Inferior parietal cortex (tissue), 1 donor: ENCODE measurements around the gene STK16.
A peak's percentile ranks its signal among the peaks of the same experiment; 100 is the strongest.
"Not testable (repeated sequence)": the region's sequence is repeated elsewhere in the genome, so short reads cannot be mapped to it uniquely, and the experiment has no call there.

Experiments
- DNase-seq: peaks from one replicate; pipeline ENCODE4 v3.0.0-alpha.2; 2016; ENCODE audit errors: extremely low spot score

STK16 gene

GRCh38 chr2:219245148-219245898 lies at the start of gene STK16, which contains the start of gene GLB1L:
STK16 (plus strand) TSS chr2:219245479; CDS start chr2:219246000, 521 bp downstream.
GLB1L (minus strand) TSS chr2:219245444; CDS start chr2:219243573, 1,871 bp downstream.
- DNase-seq, result peak; percentile 95

- no peak for DNase-seq
Measured at GRCh38 chr2:219197388-219197787, 47.9 kb upstream of the STK16 start.

GRCh38 chr2:219198974-219199373 lies 46.3 kb upstream of the STK16 start:
- no peak for DNase-seq

- no peak for DNase-seq
Measured at GRCh38 chr2:219199470-219200211, 45.6 kb upstream of the STK16 start.

- DNase-seq, result not testable (repeated sequence)
Measured at GRCh38 chr2:219200502-219201326, 44.6 kb upstream of the STK16 start.

- DNase-seq, result not testable (repeated sequence)
Measured at GRCh38 chr2:219201331-219201730, 43.9 kb upstream of the STK16 start.

- no peak for DNase-seq
Measured at GRCh38 chr2:219204425-219205164, 40.7 kb upstream of the STK16 start.

- DNase-seq, result no peak
Measured at GRCh38 chr2:219205165-219205538, 40.1 kb upstream of the STK16 start.

- DNase-seq, result no peak
Measured at GRCh38 chr2:219205981-219206327, 39.3 kb upstream of the STK16 start.

- peak; percentile 94 for DNase-seq
Measured at GRCh38 chr2:219206328-219207133, 38.7 kb upstream of the STK16 start, which contains the start of gene ZFAND2B. ZFAND2B (plus strand) TSS chr2:219206782; CDS start chr2:219206988, 206 bp downstream.

- DNase-seq, result peak; percentile 43
Measured at GRCh38 chr2:219207134-219207883, 38.0 kb upstream of the STK16 start.

GRCh38 chr2:219207884-219208740 lies 37.2 kb upstream of the STK16 start:
- DNase-seq, result no peak

GRCh38 chr2:219209236-219210195 lies 35.8 kb upstream of the STK16 start:
- DNase-seq, result no peak

- no peak for DNase-seq
Measured at GRCh38 chr2:219210196-219210885, 34.9 kb upstream of the STK16 start.

- DNase-seq, result no peak
Measured at GRCh38 chr2:219210886-219211362, 34.4 kb upstream of the STK16 start.

GRCh38 chr2:219213026-219213415 lies 32.3 kb upstream of the STK16 start:
- DNase-seq, result no peak
